GM12865 (cell line): ENCODE results near the gene CREG1.

Experiments used
- DNase-seq: peaks from one replicate; pipeline ENCODE4 v3.0.0; 2010; ENCODE audit warnings: low read depth
- H3K4me3 ChIP-seq: 2 replicates; pipeline ENCODE4 v1.5.1; 2011; ENCODE audit warnings: mild to moderate bottlenecking, low read depth, low read length, control low read depth
- TF ChIP-seq, protein P1 (sequence below): IDR thresholded peaks from 2 replicates; pipeline ENCODE4 v1.5.1; 2011; ENCODE audit warnings: low read length, control low read depth, low read depth, inconsistent platforms; ENCODE audit not compliant: insufficient read depth; ENCODE audit errors: missing control alignments

CREG1 gene

DNA sequence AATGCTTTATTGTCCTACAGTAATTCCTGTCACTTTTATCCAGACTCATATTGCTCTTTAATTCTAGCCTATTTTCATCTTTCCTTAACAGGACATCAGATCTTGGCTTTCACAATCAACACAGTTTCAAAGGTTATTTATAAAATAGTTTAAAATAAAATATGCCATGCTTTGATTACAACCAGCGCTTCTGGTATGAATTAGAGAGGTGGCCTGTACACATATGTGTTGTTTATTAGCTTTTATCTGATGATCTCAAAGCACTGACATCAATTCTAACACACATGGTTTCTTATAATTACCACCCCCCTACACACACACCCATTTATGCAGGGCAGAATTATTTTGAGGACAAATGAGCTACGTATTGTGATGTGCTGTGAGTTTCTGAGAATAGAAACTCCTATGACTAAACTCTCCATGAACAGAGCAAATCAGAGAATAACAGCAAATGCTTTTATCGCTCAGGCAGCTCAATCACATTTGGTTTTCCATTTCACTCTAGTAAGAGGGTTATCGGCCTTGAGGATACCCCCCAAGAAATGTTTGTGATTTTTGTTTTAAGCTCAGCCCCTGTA is 53.2 kb downstream of the CREG1 start:
- TF ChIP-seq, protein P1, sequence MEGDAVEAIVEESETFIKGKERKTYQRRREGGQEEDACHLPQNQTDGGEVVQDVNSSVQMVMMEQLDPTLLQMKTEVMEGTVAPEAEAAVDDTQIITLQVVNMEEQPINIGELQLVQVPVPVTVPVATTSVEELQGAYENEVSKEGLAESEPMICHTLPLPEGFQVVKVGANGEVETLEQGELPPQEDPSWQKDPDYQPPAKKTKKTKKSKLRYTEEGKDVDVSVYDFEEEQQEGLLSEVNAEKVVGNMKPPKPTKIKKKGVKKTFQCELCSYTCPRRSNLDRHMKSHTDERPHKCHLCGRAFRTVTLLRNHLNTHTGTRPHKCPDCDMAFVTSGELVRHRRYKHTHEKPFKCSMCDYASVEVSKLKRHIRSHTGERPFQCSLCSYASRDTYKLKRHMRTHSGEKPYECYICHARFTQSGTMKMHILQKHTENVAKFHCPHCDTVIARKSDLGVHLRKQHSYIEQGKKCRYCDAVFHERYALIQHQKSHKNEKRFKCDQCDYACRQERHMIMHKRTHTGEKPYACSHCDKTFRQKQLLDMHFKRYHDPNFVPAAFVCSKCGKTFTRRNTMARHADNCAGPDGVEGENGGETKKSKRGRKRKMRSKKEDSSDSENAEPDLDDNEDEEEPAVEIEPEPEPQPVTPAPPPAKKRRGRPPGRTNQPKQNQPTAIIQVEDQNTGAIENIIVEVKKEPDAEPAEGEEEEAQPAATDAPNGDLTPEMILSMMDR = no peak
- DNase-seq = peak; percentile 40
- no peak overlapping the region for H3K4me3 ChIP-seq

DNA sequence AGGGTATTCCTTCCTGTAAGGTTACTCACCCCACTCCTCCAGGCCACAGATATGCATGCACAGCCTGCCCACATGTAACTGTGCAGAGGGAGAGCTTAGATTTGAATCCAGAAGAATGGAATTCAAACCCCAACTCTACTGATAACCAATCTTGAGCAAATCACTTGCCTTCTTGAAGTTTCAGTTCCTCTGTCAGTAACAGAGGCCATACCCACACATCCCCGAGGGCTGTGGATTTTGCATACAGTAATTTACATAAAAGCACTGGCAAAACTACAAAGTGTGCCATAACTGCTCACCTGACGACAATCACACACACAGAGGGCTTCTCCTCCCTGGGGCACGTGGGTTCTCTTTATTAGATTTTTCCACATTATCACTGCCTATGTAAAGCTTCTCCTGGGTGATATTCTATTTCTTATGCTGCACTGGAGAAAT is 53.9 kb downstream of the CREG1 start:
- no peak overlapping the region for H3K4me3 ChIP-seq
- TF ChIP-seq, protein P1 = no peak
- DNase-seq = peak; percentile 87

DNA sequence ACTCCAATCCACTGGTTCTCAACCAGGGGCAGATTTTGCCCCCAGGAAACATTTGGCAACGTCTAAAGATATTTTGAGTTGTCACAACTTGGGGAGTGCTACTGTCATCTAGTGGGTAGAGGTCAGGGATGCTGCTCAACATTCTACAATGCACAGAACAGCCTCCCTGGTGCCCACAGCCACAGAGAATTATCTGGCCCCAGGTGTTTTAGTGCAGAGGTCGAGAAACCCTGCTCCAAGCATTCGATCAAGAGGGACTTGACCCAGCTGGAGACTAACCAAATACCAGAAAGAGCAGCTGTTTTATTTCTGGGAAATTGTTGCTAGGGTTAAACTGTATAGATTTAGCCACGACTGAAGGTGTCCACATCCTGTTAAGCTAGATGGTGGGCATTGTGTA is 54.5 kb downstream of the CREG1 start:
- DNase-seq = no peak
- H3K4me3 ChIP-seq = no peak overlapping the region
- TF ChIP-seq, protein P1 = no peak

DNA sequence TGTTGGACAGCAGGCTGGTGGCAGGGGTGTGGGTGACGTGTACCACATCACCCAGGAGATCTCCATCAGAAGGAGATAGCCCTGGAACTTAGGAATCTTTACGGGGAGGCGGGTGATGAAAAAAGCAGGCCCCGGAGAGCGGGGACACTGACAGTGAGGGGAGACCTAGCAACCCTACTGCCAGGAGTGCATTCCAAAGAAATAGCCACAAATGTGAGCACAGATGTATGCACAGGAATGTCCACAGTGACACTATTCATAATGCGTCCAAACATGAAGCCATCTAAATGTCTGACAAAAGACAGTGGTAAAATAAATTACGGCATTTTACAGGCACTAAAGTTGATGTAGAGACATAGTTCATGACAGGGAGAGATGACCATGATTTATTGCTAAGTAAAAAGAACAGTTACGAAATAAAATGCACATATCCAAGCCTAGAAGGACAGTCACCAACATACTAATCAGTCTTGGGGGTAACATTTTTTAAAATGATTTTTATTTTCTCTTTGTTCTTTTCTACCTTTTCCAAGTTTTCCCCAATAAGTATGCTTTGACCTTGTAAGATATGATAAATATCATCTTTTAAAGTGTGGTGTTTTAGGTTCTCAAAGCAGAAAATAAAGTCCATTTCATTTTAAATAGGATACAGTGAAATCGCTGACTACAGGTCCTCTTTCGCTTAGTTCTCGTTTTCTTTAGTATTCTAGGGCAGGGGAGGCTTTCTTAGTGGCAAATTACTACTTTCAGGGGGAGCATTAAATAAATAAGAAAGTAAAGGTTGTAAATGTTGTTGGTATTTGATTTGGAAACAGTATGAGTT is 56.6 kb downstream of the CREG1 start:
- TF ChIP-seq, protein P1 = no peak
- DNase-seq = no peak
- no peak overlapping the region for H3K4me3 ChIP-seq

DNA sequence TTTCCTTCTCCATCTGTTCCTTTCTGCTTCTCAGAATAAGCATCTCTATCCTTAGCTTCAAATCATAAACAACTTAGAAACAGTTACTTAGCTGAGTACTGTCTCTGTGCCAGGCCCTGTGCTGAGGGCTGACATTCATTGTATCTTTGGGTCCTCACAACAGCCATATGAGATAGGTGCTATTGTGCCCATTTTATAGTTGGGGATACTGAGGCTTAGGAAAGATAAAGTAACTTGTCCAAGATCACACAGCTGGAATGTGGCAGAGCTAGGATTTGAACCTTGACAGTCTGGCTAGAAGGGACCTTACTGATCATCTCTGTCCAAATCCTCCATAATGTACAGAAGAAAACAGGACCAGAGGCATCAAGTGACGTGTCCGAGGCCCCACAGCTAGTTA is 60.2 kb downstream of the CREG1 start:
- no peak overlapping the region for H3K4me3 ChIP-seq
- TF ChIP-seq, protein P1 = no peak
- DNase-seq = no peak

DNA sequence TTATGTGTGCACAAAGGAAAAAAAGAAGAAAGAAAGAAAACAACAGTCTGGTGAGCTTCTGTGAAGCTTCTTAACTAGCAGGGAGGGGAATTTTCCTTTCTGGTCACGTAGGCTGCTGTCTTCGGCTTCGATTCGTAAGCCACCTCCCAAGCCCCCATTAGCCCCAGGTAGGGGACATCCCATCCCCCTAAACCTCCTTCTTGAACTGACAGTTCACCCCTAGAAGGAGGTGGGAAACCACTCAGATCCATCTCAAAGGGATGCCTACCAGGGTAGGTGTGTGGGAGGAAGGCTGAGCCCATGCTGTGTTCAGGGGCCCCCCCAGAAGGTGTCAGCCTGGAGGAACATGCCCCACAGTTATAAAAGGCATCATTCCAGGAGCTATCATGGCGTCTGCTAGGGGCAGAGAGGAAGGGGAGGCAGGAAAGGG is 61.1 kb downstream of the CREG1 start:
- TF ChIP-seq, protein P1 = no peak
- no peak overlapping the region for H3K4me3 ChIP-seq
- no peak for DNase-seq
